GM12874 (cell line): ENCODE measurements around the gene MGST2.

Experiments used
- CTCF ChIP-seq: IDR thresholded peaks from 2 replicates; pipeline ENCODE4 v1.5.1; 2011; ENCODE audit warnings: low read depth, mild to moderate bottlenecking, control low read depth, low read length, moderate library complexity; ENCODE audit not compliant: insufficient read depth

The MGST2 gene

GRCh38 chr4:139658586-139659382, 6.8 kb upstream of the MGST2 start:
- no peak for TF ChIP-seq CTCF

GRCh38 chr4:139659735-139660424, 5.7 kb upstream of the MGST2 start:
- TF ChIP-seq CTCF, result no peak

GRCh38 chr4:139660568-139661043, 5.0 kb upstream of the MGST2 start:
- no peak for TF ChIP-seq CTCF

GRCh38 chr4:139663561-139664138, 2.0 kb upstream of the MGST2 start:
- TF ChIP-seq CTCF, result no peak

- no peak for TF ChIP-seq CTCF
Observed at GRCh38 chr4:139664442-139664841, 1.2 kb upstream of the MGST2 start.

GRCh38 chr4:139665079-139665689, 435 bp upstream of the MGST2 start:
- no peak for TF ChIP-seq CTCF

GRCh38 chr4:139666735-139667281, 1.2 kb downstream of the MGST2 start:
- no peak for TF ChIP-seq CTCF
